ENCODE measurements around the gene RELN.

GRCh38 chr7:103439661-103440060 lies 549.8 kb downstream of the RELN start:
- TF ChIP-seq CTCF (IDR thresholded peaks at IDR 0.05), result no peak
- no peak for TF ChIP-seq ZFX (IDR thresholded peaks at IDR 0.05; ENCODE audit: borderline replicate concordance)

Data from 22Rv1 (cell line).